AG10803 (cell line): Measurements from ENCODE around the gene SYNE1.

ENCODE experiments used
- DNase-seq: peaks from one replicate; pipeline ENCODE4 v3.0.0; 2010; ENCODE audit warnings: low read depth
- H3K4me3 ChIP-seq: 2 replicates; pipeline ENCODE4 v1.5.1; 2011; ENCODE audit warnings: mild to moderate bottlenecking, low read length, control low read depth
- CTCF ChIP-seq: conservative IDR thresholded peaks from 2 replicates; pipeline ENCODE4 v1.5.1; 2011; ENCODE audit warnings: mild to moderate bottlenecking, low read length, control low read depth, inconsistent platforms

The SYNE1 gene

GRCh38 chr6:152188011-152188410 is 449.2 kb downstream of the SYNE1 start:
- no peak for DNase-seq
- no peak overlapping the region for H3K4me3 ChIP-seq
- TF ChIP-seq CTCF, result no peak

- H3K4me3 ChIP-seq, result no peak overlapping the region
- DNase-seq, result no peak
- TF ChIP-seq CTCF, result no peak
These were observed 450.3 kb downstream of the SYNE1 start for GRCh38 chr6:152186840-152187239.

- peak; percentile 10 for DNase-seq
- no peak for TF ChIP-seq CTCF
- H3K4me3 ChIP-seq, result no peak overlapping the region
These were observed 452.1 kb downstream of the SYNE1 start for GRCh38 chr6:152184917-152185574.

GRCh38 chr6:152184573-152184916 is 452.6 kb downstream of the SYNE1 start:
- no peak for TF ChIP-seq CTCF
- no peak for DNase-seq
- H3K4me3 ChIP-seq, result no peak overlapping the region

- no peak for DNase-seq
- TF ChIP-seq CTCF, result no peak
- H3K4me3 ChIP-seq, result no peak overlapping the region
These were observed 456.6 kb downstream of the SYNE1 start for GRCh38 chr6:152180601-152181000.

- no peak for TF ChIP-seq CTCF
- no peak for DNase-seq
- H3K4me3 ChIP-seq, result no peak overlapping the region
These were observed 460.9 kb downstream of the SYNE1 start for GRCh38 chr6:152176268-152176667.

GRCh38 chr6:152173957-152174356 is 463.2 kb downstream of the SYNE1 start:
- H3K4me3 ChIP-seq, result no peak overlapping the region
- no peak for DNase-seq
- TF ChIP-seq CTCF, result no peak
